GM12864 (cell line): Measurements from ENCODE around the gene ST14.
"Not testable (repeated sequence)": the region's sequence is repeated elsewhere in the genome, so short reads cannot be mapped to it uniquely, and the experiment has no call there.

Source experiments
- DNase-seq: peaks from one replicate; pipeline ENCODE4 v3.0.0-alpha.2; 2011; ENCODE audit warnings: low read depth
- H3K4me3 ChIP-seq: 2 replicates; pipeline ENCODE4 v1.5.1; 2011; ENCODE audit warnings: mild to moderate bottlenecking, low read depth, low read length, control low read depth
- CTCF ChIP-seq: IDR thresholded peaks from 2 replicates; pipeline ENCODE4 v1.5.1; 2011; ENCODE audit warnings: low read depth, mild to moderate bottlenecking, moderate library complexity, low read length, control low read depth, inconsistent platforms; ENCODE audit errors: missing control alignments

The ST14 gene

GRCh38 chr11:130217133-130218031 is 57.8 kb downstream of the ST14 start:
- no peak for DNase-seq
- no peak for TF ChIP-seq CTCF
- no peak overlapping the region for H3K4me3 ChIP-seq

- no peak for TF ChIP-seq CTCF
- DNase-seq, result no peak
- no peak overlapping the region for H3K4me3 ChIP-seq
These were observed 59.0 kb downstream of the ST14 start for GRCh38 chr11:130218501-130219070.

GRCh38 chr11:130219148-130219547 is 59.6 kb downstream of the ST14 start:
- no peak overlapping the region for H3K4me3 ChIP-seq
- TF ChIP-seq CTCF, result no peak
- no peak for DNase-seq

GRCh38 chr11:130220311-130221035 is 60.9 kb downstream of the ST14 start:
- no peak for DNase-seq
- no peak for TF ChIP-seq CTCF
- H3K4me3 ChIP-seq, result no peak overlapping the region

GRCh38 chr11:130223291-130223971 is 63.8 kb downstream of the ST14 start:
- H3K4me3 ChIP-seq, result no peak overlapping the region
- DNase-seq, result no peak
- no peak for TF ChIP-seq CTCF

GRCh38 chr11:130227373-130227772 is 67.8 kb downstream of the ST14 start:
- no peak for DNase-seq
- no peak overlapping the region for H3K4me3 ChIP-seq
- no peak for TF ChIP-seq CTCF

GRCh38 chr11:130233486-130233885 is 73.9 kb downstream of the ST14 start:
- H3K4me3 ChIP-seq, DNase-seq: not testable (repeated sequence)

- not testable (repeated sequence) for H3K4me3 ChIP-seq, DNase-seq
These were observed 74.3 kb downstream of the ST14 start for GRCh38 chr11:130233888-130234287.
